CD4-positive, alpha-beta T cell treated with Interleukin-10 for 1 hour (primary cell): ENCODE data around the gene CDK5R2.

Experiments used
- DNase-seq: peaks from one replicate; pipeline ENCODE4 v3.0.0-alpha.2; 2020

The CDK5R2 gene

GRCh38 chr2:218962859-218963492 is 3.5 kb downstream of the CDK5R2 start:
- DNase-seq: peak; percentile 53

- no peak for DNase-seq
Observed at GRCh38 chr2:218963601-218964000, 4.1 kb downstream of the CDK5R2 start.

GRCh38 chr2:218964041-218964771 is 4.7 kb downstream of the CDK5R2 start:
- no peak for DNase-seq

GRCh38 chr2:218970894-218971293 is 11.4 kb downstream of the CDK5R2 start:
- no peak for DNase-seq

- DNase-seq: no peak
Observed at GRCh38 chr2:218975060-218975777, 15.8 kb downstream of the CDK5R2 start.

- peak; percentile 84 for DNase-seq
Observed at GRCh38 chr2:218979846-218980734, 20.6 kb downstream of the CDK5R2 start.

- no peak for DNase-seq
Observed at GRCh38 chr2:218980735-218981389, 21.4 kb downstream of the CDK5R2 start.

GRCh38 chr2:218981390-218981880 is 22.0 kb downstream of the CDK5R2 start:
- no peak for DNase-seq

GRCh38 chr2:218981881-218982585 is 22.6 kb downstream of the CDK5R2 start:
- DNase-seq: peak; percentile 29

GRCh38 chr2:218982586-218983262 is 23.3 kb downstream of the CDK5R2 start:
- no peak for DNase-seq

GRCh38 chr2:218983263-218983933 is 23.9 kb downstream of the CDK5R2 start:
- DNase-seq: no peak

GRCh38 chr2:218983934-218984238 is 24.4 kb downstream of the CDK5R2 start:
- no peak for DNase-seq

- no peak for DNase-seq
Observed at GRCh38 chr2:218984239-218985020, 25.0 kb downstream of the CDK5R2 start.

GRCh38 chr2:218985021-218985324 is 25.5 kb downstream of the CDK5R2 start, which contains the start of gene FEV:
Gene FEV, minus strand, starts transcription at chr2:218985184. Its CDS starts 109 bp downstream, at chr2:218985075.
- no peak for DNase-seq

GRCh38 chr2:218985325-218986091 is 26.0 kb downstream of the CDK5R2 start:
- no peak for DNase-seq

GRCh38 chr2:218986148-218986761 is 26.8 kb downstream of the CDK5R2 start:
- DNase-seq: no peak

- no peak for DNase-seq
Observed at GRCh38 chr2:218988164-218988563, 28.7 kb downstream of the CDK5R2 start.

- DNase-seq: no peak
Observed at GRCh38 chr2:218988650-218989049, 29.2 kb downstream of the CDK5R2 start.
